Measurements from ENCODE around the gene OTOGL.

The OTOGL gene

GRCh38 chr12:80272387-80272915 is 173.1 kb downstream of the OTOGL start:
- no peak overlapping the region for H3K27ac ChIP-seq
- TF ChIP-seq ZFX (IDR thresholded peaks at IDR 0.05; ENCODE audit: borderline replicate concordance) (no peak), CTCF (IDR thresholded peaks at IDR 0.05) (no peak)

- H3K27ac ChIP-seq: no peak overlapping the region
- TF ChIP-seq CTCF (IDR thresholded peaks at IDR 0.05) (no peak), ZFX (IDR thresholded peaks at IDR 0.05; ENCODE audit: borderline replicate concordance) (no peak)
These were observed 173.8 kb downstream of the OTOGL start for GRCh38 chr12:80273144-80273543.

GRCh38 chr12:80277732-80278131 is 178.4 kb downstream of the OTOGL start:
- H3K27ac ChIP-seq: peak overlapping the region; percentile 22
- TF ChIP-seq ZFX (IDR thresholded peaks at IDR 0.05; ENCODE audit: borderline replicate concordance): no peak
- no peak for TF ChIP-seq CTCF (IDR thresholded peaks at IDR 0.05)

GRCh38 chr12:80282226-80282625 is 182.9 kb downstream of the OTOGL start:
- no peak overlapping the region for H3K27ac ChIP-seq
- TF ChIP-seq ZFX (IDR thresholded peaks at IDR 0.05; ENCODE audit: borderline replicate concordance) (no peak), CTCF (IDR thresholded peaks at IDR 0.05) (no peak)

- TF ChIP-seq CTCF (IDR thresholded peaks at IDR 0.05) (no peak), ZFX (IDR thresholded peaks at IDR 0.05; ENCODE audit: borderline replicate concordance) (no peak)
- H3K27ac ChIP-seq: no peak overlapping the region
These were observed 183.4 kb downstream of the OTOGL start for GRCh38 chr12:80282761-80283160.

DNA sequence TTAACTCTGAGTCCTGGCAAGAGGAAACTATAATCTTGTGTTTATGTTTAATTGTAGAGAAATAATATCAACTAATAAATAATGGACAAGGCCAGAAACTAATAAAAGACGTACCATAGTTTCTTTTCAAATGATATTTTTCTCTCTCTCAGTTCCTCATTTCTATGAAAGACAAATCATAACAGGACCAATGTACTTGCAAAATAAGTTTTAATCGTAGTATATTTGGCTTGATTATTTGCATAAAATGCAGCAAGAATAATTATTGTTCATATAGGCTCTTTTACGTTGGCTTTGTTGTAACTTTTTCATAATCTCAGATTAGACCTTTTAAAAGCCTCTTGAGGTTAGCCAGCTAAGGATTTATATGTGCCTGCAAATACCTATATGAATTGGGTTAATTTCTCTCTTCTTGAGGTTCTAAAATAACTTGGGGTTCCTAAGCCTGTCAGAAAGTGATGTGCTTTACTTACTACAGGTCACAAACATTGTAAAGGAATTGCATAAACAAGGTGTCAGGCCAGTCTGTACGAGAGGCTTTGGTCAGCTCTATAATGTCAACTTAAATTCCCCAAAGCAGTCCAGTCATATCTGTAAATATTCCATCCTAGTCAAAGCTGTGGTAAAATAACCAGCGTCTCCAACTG is 191.9 kb downstream of the OTOGL start:
- TF ChIP-seq ZFX (IDR thresholded peaks at IDR 0.05; ENCODE audit: borderline replicate concordance) (no peak), CTCF (IDR thresholded peaks at IDR 0.05) (no peak)
- H3K27ac ChIP-seq: no peak overlapping the region

DNA sequence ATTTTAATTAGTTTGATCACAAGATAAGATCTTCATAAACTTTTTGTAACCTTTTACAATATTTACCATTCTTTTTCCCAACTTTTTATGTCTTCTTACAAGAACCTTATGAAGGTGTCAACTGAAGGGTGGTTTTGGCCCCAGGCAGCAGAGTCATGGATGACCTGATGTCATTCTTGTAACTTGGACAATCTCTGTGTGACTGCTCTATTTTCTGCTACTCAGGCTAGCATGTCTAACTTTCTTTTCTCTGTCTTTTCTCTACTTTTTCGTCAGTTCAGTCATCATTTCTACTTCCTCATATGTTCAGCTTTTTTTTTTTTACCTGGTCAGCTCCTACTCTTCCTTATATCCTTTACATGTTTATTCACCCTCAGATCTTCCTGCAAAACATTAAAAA is 194.0 kb downstream of the OTOGL start:
- H3K27ac ChIP-seq: no peak overlapping the region
- TF ChIP-seq ZFX (IDR thresholded peaks at IDR 0.05; ENCODE audit: borderline replicate concordance) (no peak), CTCF (IDR thresholded peaks at IDR 0.05) (no peak)
